SK-MEL-5 (cell line): ENCODE data around the gene CDADC1. TPM values are rescaled to one million over a fixed set of nuclear protein-coding genes. Genes with fewer than 3 reads are reported as not detected.
A peak's percentile ranks its signal among the peaks of the same experiment; 100 is the strongest.

Experiments
- DNase-seq: peaks from one replicate; pipeline ENCODE4 v3.0.0-alpha.2; 2016; ENCODE audit warnings: low read depth, low spot score
- in situ Hi-C: cut with HindIII; loops from 2 replicates; pipeline ENCODE4 v1.10.0; 2016; ENCODE audit warnings: low sequenced_read_pairs, high pct_unique_total_duplicates, low pct_unique_long_range_greater_than_20kb
- total RNA-seq: library from RNA; depleted of rRNA; stranded (reverse); fragments of >200 nt; shearing (Covaris generic); gene quantifications from 2 replicates; pipeline ENCODE4 v1.2.3, GENCODE V29; 2014

CDADC1 gene
- total RNA-seq, 1 experiment from 2014 or later = 4.9 TPM

GRCh38 chr13:49225223-49226042 is 22.3 kb upstream of the CDADC1 start:
- in situ Hi-C loops = no loop called here

GRCh38 chr13:49226613-49227012 is 21.1 kb upstream of the CDADC1 start:
- in situ Hi-C loops = no loop called here
- DNase-seq = no peak

More at GRCh38 chr13:49225223-49226042, 22.3 kb upstream of the CDADC1 start:
- DNase-seq = no peak

- DNase-seq = no peak
- in situ Hi-C loops = no loop called here
Observed at GRCh38 chr13:49234741-49235140, 13.0 kb upstream of the CDADC1 start.

- in situ Hi-C loops = no loop called here
- no peak for DNase-seq
Observed at GRCh38 chr13:49235856-49236431, 11.8 kb upstream of the CDADC1 start.

GRCh38 chr13:49238621-49239020 is 9.1 kb upstream of the CDADC1 start:
- no peak for DNase-seq
- in situ Hi-C loops = no loop called here

- DNase-seq = peak; percentile 75
- in situ Hi-C loops = no loop called here
Observed at GRCh38 chr13:49240017-49240416, 7.7 kb upstream of the CDADC1 start.

GRCh38 chr13:49241296-49241695 is 6.4 kb upstream of the CDADC1 start:
- DNase-seq = no peak
- in situ Hi-C loops = no loop called here

GRCh38 chr13:49245101-49245500 is 2.6 kb upstream of the CDADC1 start:
- in situ Hi-C loops = no loop called here

GRCh38 chr13:49246850-49247642 is 679 bp upstream of the CDADC1 start:
- in situ Hi-C loops = no loop called here
- no peak for DNase-seq

More at GRCh38 chr13:49245101-49245500, 2.6 kb upstream of the CDADC1 start:
- DNase-seq = no peak

GRCh38 chr13:49248622-49249002 is 887 bp downstream of the CDADC1 start:
- no peak for DNase-seq
- in situ Hi-C loops = no loop called here

- DNase-seq = no peak
- in situ Hi-C loops = no loop called here
Observed at GRCh38 chr13:49251326-49251725, 3.6 kb downstream of the CDADC1 start.

GRCh38 chr13:49253310-49253709 is 5.6 kb downstream of the CDADC1 start:
- DNase-seq = no peak
- in situ Hi-C loops = no loop called here

- DNase-seq = no peak
- in situ Hi-C loops = no loop called here
Observed at GRCh38 chr13:49254007-49254406, 6.3 kb downstream of the CDADC1 start.

GRCh38 chr13:49256841-49257240 is 9.1 kb downstream of the CDADC1 start:
- in situ Hi-C loops = no loop called here
- DNase-seq = peak; percentile 15

GRCh38 chr13:49258089-49258796 is 10.5 kb downstream of the CDADC1 start:
- DNase-seq = peak; percentile 8
- in situ Hi-C loops = no loop called here

GRCh38 chr13:49259586-49259985 is 11.9 kb downstream of the CDADC1 start:
- DNase-seq = no peak
- in situ Hi-C loops = no loop called here

GRCh38 chr13:49262634-49263033 is 14.9 kb downstream of the CDADC1 start:
- in situ Hi-C loops = no loop called here

GRCh38 chr13:49265822-49266221 is 18.1 kb downstream of the CDADC1 start:
- DNase-seq = no peak

More at GRCh38 chr13:49262634-49263033, 14.9 kb downstream of the CDADC1 start:
- no peak for DNase-seq

More at GRCh38 chr13:49265822-49266221, 18.1 kb downstream of the CDADC1 start:
- in situ Hi-C loops = no loop called here
